Right lobe of liver (tissue), 6 donors: Measurements from ENCODE around the gene NR3C2. TPM values are rescaled to one million over a fixed set of nuclear protein-coding genes. Genes with fewer than 3 reads are reported as not detected.

Experiments used
- ATAC-seq, 4 donors: fragments of 200-7000 bp; cut with Tn5 transposase; one replicate each; pipeline ENCODE4 v1.9.1; 2020; ENCODE audit warnings: mild to moderate bottlenecking in 4 of 4, moderate library complexity in 4 of 4
- DNase-seq, 3 donors: peaks; one replicate each; pipeline ENCODE4 v3.0.0-alpha.2; 2020
- H3K27ac ChIP-seq, 3 donors: fragments of 200-600 bp; one replicate each; pipeline ENCODE4 v1.8.0; 2022
- H3K27me3 ChIP-seq, 2 donors: fragments of 200-600 bp; one replicate each; pipeline ENCODE4 v1.8.0; 2022
- H3K36me3 ChIP-seq, 4 donors: fragments of 200-600 bp; sonication (generic) in 1 of 4; one replicate each; pipeline versions ENCODE4 v1.5.1 to v1.8.0; 2017 to 2022; ENCODE audit warnings: control low read depth in 1 of 4
- H3K4me1 ChIP-seq, 4 donors: fragments of 200-600 bp; sonication (generic) in 1 of 4; one replicate each; pipeline versions ENCODE4 v1.5.1 to v1.8.0; 2017 to 2022; ENCODE audit warnings: control low read depth in 1 of 4
- H3K4me3 ChIP-seq, 3 donors: fragments of 200-600 bp; one replicate each; pipeline ENCODE4 v1.8.0; 2022
- H3K9me3 ChIP-seq, 4 donors: fragments of 200-600 bp; sonication (generic) in 1 of 4; one replicate each; pipeline versions ENCODE4 v1.5.1 to v1.8.0; 2017 to 2022; ENCODE audit warnings: control low read depth in 1 of 4
- POLR2A ChIP-seq: fragments of 450-650 bp; IDR thresholded peaks from one replicate; pipeline ENCODE4 v1.6.1; 2017; ENCODE audit warnings: antibody characterized with exemption, mild to moderate bottlenecking
- WGBS: methylation state at CpG from one replicate; pipeline ENCODE4 v1.1.6; 2018; ENCODE audit warnings: low coverage, low lambda C conversion rate; ENCODE audit not compliant: insufficient coverage; ENCODE audit errors: missing lambda C conversion rate; 5-methylcytosine and 5-hydroxymethylcytosine counted together
- intact Hi-C, 2 donors: fragments of 100-400 bp; cut with DNase I; formaldehyde crosslinking; loops; one replicate each; pipeline versions ENCODE4 v1.11.2 to v1.14.1; 2022
- total RNA-seq, 6 experiments: library from RNA; depleted of rRNA in 2 of 6; stranded (reverse); fragments of >200 nt in 2 of 6; fragmentation: NEBNext Ultra II Directional in 3 of 6; extraction: Animal tissue kit (Norgen Biotek cat#: 25700) in 3 of 6; gene quantifications; one replicate each; pipeline versions ENCODE4 v1.1.0 to v1.2.4, GENCODE V29; 2016 to 2023
- TF ChIP-seq, protein P1 (sequence below), 4 donors: fragments of 200-600 bp in 3 of 4; fragments of 450-650 bp in 1 of 4; IDR thresholded peaks; one replicate each; pipeline versions ENCODE4 v1.5.1 to v1.8.0; 2016 to 2022; ENCODE audit warnings: antibody characterized with exemption in 4 of 4, mild to moderate bottlenecking in 2 of 4
- donor health status: DM: no; HTN: yes; CAD: no.
- donor health status: DM: no; HTN: no; CAD: no.
- donor health status: DM: no; HTN: no; CAD: no.
- donor health status: DM: no; HTN: yes; CAD: no.
- donor health status: DM: no; HTN: yes; CAD: no.

Gene NR3C2
- total RNA-seq, 6 experiments from 2014 or later = 4.8 to 15.9 (median 8.9) TPM

DNA sequence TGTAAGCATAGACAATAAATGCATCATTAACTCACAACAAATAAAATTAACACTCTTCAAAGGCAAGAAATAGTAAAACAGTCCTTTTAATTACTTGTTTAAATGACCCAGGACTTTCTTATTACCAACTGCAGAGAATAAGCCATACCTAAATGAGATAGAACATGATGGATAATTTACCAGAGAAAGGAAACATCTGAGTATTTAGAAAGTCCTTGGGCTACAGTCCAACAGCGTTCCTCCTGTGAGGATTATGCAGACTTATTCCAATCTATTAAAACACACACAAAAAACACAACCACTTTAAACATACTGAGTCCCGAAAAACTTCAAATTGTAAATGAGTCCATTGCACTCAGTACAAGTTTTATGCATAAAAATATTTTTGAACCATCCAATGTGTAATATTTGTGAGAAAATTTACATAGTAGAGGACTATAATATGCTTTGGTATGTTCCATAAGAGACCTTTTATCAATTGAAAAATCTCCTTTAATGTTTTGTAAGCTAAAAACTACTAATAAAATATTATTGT, 129.2 kb downstream of the NR3C2 start:
- H3K4me3 ChIP-seq = no peak overlapping the region
- intact Hi-C loops = no loop called here
- H3K27me3 ChIP-seq = no peaks in the 10 kb centered on the region
- ATAC-seq (no peak), DNase-seq (no peak)
- 69% methylated on average over 2 of the region's 2 CpGs for WGBS
- H3K27ac ChIP-seq = no peak overlapping the region
- no peaks in the 10 kb centered on the region for H3K4me1 ChIP-seq
- no peaks in the 10 kb centered on the region for H3K9me3 ChIP-seq
- H3K36me3 ChIP-seq = no peaks in the 10 kb centered on the region
- TF ChIP-seq POLR2A = no peak
- TF ChIP-seq, protein P1, sequence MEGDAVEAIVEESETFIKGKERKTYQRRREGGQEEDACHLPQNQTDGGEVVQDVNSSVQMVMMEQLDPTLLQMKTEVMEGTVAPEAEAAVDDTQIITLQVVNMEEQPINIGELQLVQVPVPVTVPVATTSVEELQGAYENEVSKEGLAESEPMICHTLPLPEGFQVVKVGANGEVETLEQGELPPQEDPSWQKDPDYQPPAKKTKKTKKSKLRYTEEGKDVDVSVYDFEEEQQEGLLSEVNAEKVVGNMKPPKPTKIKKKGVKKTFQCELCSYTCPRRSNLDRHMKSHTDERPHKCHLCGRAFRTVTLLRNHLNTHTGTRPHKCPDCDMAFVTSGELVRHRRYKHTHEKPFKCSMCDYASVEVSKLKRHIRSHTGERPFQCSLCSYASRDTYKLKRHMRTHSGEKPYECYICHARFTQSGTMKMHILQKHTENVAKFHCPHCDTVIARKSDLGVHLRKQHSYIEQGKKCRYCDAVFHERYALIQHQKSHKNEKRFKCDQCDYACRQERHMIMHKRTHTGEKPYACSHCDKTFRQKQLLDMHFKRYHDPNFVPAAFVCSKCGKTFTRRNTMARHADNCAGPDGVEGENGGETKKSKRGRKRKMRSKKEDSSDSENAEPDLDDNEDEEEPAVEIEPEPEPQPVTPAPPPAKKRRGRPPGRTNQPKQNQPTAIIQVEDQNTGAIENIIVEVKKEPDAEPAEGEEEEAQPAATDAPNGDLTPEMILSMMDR (IDR thresholded peaks at IDR 0.05) = no peak

DNA sequence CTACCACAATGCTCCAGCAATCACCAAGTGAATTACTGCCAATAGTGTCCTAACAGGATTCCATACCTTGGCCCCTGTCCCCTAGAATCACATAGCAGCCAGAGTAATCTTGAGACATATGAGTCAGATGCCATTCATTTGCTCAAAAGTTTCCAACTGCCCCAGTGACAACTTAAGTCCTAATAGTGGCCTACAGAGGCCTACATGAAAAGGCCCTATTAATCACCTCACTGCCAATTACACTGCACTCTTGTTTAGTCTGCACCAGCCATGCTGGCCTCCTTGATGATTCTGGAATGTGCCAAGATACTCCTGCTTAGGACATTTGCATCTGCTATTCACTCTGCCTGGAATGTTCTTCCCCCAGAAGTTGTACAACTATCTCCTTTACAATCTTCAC, 130.7 kb downstream of the NR3C2 start:
- ATAC-seq = no peak
- Histone ChIP-seq H3K27ac (no peak overlapping the region), H3K27me3 (no peaks in the 10 kb centered on the region), H3K9me3 (no peaks in the 10 kb centered on the region), H3K4me1 (no peaks in the 10 kb centered on the region), H3K36me3 (no peaks in the 10 kb centered on the region), H3K4me3 (no peak overlapping the region)
- no peak for DNase-seq
- intact Hi-C loops = no loop called here
- TF ChIP-seq, protein P1 (IDR thresholded peaks at IDR 0.05) = no peak
- TF ChIP-seq POLR2A = no peak

- TF ChIP-seq, protein P1 (IDR thresholded peaks at IDR 0.05) = no peak
- TF ChIP-seq POLR2A = no peak
- ATAC-seq = no peak
- H3K9me3 ChIP-seq = no peaks in the 10 kb centered on the region
- 87% methylated on average over 3 of the region's 3 CpGs for WGBS
- no peak overlapping the region for H3K27ac ChIP-seq
- H3K4me1 ChIP-seq = no peaks in the 10 kb centered on the region
- H3K27me3 ChIP-seq = no peaks in the 10 kb centered on the region
- intact Hi-C loops = no loop called here
- no peaks in the 10 kb centered on the region for H3K36me3 ChIP-seq
- H3K4me3 ChIP-seq = no peak overlapping the region
- no peak for DNase-seq
Observed at GRCh38 chr4:148310756-148311155, 131.5 kb downstream of the NR3C2 start.

DNA sequence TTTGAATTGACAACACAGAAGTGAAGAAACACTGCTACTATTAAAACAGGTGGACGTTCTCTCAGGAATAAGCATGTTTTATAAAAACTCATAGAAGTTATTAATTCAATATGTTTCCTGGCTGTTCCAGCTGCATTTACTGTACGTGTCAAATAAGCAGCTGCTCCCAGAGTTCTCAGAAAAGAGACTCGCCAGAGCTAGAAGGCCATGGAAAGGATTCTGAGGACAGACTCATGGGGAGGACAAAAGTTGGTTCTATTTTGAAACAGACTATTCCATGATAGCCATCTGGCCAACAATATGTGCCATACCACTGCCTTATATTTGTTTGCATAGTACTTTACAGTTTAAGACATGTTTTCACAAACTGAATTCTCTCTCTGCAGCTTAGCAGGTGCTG, 136.5 kb downstream of the NR3C2 start:
- DNase-seq = no peak
- no peak overlapping the region for H3K27ac ChIP-seq
- 65% methylated on average over 3 of the region's 3 CpGs for WGBS

More for the DNA sequence above, 136.5 kb downstream of the NR3C2 start:
- intact Hi-C loops = no loop called here
- Histone ChIP-seq H3K4me3 (no peak overlapping the region), H3K4me1 (no peaks in the 10 kb centered on the region), H3K27me3 (no peaks in the 10 kb centered on the region), H3K9me3 (no peaks in the 10 kb centered on the region), H3K36me3 (no peaks in the 10 kb centered on the region)
- ATAC-seq = no peak
- TF ChIP-seq, protein P1 (IDR thresholded peaks at IDR 0.05) = no peak
- TF ChIP-seq POLR2A = no peak
